GM13976 (cell line): ENCODE results near the gene EFNB1.
A peak's percentile ranks its signal among the peaks of the same experiment; 100 is the strongest.

ENCODE experiments used
- DNase-seq: peaks from one replicate; pipeline ENCODE4 v3.0.0; 2012; ENCODE audit warnings: low spot score
- in situ Hi-C: fragments of 300-500 bp; cut with MboI; formaldehyde crosslinking; loops from one replicate; pipeline ENCODE4 v1.12.0; 2022; ENCODE audit warnings: low sequenced_read_pairs, mixed read lengths, inconsistent platforms; ENCODE audit not compliant: unreplicated experiment
- TF ChIP-seq, protein P1 (sequence below): IDR thresholded peaks from 2 replicates; pipeline ENCODE4 v1.5.1; 2012; ENCODE audit warnings: borderline replicate concordance, mild to moderate bottlenecking; ENCODE audit not compliant: insufficient read depth; ENCODE audit errors: extremely low read depth, missing control alignments, control extremely low read depth

The EFNB1 gene

DNA sequence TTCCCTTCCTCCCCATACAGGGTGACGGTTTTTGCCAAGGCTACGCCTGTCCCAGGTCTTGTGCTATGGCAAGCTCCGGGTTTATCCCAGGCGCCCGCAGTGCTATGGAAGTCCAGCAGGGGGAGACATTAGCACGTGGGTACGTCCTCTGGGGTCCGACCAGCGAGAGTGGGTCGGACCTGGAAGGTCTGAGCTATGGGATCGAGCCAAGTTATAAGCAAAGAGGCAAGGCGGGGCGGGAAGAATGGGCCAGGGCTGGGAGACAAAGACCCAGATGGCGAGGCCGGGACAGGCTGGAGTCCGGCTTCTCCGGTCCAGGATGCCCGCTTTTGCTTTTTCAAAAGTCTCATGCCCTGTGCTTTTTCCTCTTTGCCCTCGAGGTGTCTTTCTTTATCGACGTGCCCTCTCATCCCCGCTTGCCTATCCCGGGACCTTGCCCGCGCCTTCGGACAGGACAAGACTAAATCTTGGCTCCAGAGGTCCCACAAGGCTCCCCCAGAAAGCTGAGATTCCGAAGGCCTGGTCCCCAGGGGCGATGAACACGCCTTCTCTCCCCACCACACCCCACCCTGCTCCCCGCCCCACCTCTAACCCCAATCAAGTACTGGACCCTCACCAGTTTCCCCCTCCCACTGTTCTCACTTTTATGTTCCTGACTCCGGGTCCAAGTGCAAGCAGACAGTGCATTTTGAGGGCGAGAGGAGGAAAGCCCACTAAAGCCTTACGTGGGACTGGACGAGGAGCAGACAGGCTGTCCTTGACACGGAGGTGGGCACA is 785 bp upstream of the EFNB1 start:
- in situ Hi-C loops: loop anchor here (10.0 kb wide), 2 partner anchors 397 to 457 kb away; no protein-coding TSS in a partner anchor
- TF ChIP-seq, protein P1, sequence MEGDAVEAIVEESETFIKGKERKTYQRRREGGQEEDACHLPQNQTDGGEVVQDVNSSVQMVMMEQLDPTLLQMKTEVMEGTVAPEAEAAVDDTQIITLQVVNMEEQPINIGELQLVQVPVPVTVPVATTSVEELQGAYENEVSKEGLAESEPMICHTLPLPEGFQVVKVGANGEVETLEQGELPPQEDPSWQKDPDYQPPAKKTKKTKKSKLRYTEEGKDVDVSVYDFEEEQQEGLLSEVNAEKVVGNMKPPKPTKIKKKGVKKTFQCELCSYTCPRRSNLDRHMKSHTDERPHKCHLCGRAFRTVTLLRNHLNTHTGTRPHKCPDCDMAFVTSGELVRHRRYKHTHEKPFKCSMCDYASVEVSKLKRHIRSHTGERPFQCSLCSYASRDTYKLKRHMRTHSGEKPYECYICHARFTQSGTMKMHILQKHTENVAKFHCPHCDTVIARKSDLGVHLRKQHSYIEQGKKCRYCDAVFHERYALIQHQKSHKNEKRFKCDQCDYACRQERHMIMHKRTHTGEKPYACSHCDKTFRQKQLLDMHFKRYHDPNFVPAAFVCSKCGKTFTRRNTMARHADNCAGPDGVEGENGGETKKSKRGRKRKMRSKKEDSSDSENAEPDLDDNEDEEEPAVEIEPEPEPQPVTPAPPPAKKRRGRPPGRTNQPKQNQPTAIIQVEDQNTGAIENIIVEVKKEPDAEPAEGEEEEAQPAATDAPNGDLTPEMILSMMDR: peak; percentile 72
- peak; percentile 65 for DNase-seq

DNA sequence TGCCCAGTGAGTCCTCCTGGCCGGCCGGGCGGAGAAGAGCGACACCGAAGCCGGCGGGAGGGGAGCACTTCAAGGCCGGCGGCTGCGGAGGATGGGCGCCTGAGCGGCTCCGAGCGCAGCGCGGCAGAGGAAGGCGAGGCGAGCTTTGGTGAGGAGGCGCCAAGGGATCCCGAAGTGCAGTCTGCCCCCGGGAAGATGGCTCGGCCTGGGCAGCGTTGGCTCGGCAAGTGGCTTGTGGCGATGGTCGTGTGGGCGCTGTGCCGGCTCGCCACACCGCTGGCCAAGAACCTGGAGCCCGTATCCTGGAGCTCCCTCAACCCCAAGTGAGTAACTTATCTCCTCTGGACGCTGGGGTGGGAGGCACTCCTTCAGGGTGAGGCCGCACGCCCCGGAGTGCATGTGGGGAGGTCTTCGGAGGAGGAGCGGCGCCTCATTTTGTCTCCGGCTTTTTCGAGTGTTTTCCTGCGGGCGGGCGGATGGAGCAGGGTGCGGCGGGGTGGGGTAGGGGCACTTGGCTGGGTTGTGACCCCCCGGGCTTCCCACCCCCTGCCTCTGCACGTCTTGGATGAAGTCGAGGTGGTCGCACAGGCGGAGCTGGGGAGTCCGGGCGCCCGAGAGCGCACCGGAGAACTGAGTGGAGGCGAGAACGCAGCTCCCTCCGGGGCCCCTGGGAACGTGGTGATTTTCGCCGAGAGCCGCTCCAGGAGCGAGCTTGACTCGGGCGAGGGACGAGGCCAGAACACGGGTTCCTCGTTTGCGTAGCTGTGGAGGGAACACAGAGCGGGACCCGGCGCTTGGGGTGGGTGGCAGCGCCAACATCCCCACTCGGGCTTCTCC is 979 bp downstream of the EFNB1 start:
- TF ChIP-seq, protein P1: no peak
- DNase-seq: no peak
- in situ Hi-C loops: loop anchor here (10.0 kb wide), 2 partner anchors 395 to 455 kb away; no protein-coding TSS in a partner anchor

DNA sequence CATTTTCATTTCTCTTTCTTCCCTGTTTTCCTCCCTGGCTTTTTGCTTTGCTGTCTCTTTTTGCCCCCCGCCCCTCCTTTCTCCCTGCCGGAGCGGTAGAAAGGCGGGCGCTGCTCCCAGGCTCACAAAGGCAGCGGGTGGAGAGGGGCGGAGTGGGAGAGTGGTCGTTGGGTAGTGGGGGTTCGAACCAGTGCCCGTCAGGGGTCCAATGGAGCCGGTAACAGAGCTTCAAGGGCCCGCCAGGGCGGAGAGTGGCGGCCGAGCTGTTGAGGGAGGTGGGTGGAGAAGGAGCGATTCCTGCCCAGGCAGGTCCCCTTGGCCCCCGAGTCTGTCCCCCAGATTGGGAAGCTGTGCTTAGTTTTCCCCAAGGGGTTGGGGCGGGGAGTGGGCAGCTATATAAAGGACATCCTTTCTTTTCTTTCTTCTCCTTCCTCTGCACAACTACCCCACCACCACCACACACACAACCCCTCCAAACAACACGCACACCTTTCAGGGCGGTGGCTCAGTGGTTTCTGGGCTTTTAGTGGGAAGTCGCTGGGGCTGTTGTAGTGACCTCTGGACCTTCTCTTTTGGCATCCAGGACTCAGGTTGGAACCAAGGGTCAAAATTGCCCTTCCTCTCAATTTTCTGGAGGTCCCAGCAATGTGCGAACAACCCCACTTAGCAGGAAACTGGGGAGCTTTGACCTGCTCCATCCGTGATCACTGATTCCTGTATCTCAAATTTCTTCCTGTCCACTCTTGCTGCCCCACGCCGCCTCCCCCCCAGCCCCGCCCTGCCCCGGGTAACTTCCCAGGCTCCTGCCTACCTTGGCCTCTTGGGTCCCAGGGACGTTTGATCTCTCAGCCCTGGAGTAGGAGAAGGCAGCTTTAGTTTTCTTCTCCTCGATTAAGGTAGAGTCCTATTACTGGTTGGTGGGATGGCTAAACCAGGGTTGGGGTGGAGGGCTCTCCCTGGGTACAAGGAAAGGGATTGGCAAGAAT is 1.9 kb downstream of the EFNB1 start:
- no peak for DNase-seq
- TF ChIP-seq, protein P1: no peak
- in situ Hi-C loops: no loop called here

DNA sequence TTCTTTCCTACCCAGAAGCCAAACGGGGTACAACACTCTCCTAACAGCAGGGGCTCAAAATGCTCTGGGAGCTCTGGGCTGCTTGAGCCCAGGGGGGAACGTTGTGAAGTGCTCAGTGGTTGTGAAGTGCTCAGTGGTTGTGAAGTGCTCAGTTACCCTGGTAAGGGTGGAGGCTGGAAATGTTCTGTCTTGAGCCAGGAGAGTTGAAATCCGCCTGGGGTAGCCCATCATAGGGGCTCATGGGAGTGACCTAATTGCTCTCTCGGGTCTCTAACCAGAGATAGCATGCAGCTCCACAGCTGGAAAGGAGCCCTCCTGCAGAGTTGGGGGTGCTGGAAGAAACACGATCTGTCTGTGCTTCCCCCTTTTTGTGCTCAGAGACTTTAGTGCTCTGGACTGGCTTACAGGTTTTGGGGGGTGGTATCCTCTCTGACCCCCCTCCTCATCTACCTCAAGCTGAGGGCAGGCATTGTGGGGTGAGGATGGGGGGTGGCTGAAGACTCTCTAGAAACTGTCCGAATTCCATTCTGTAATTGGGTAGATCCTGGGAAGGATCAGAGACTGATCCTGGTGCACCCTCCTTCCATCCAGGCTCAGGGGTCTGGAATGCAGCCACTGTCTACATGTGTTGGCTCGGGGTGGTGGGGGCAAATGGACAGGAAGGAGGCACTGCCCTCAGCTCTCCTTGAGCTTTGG is 2.7 kb downstream of the EFNB1 start:
- TF ChIP-seq, protein P1: no peak
- no peak for DNase-seq
- in situ Hi-C loops: no loop called here

DNA sequence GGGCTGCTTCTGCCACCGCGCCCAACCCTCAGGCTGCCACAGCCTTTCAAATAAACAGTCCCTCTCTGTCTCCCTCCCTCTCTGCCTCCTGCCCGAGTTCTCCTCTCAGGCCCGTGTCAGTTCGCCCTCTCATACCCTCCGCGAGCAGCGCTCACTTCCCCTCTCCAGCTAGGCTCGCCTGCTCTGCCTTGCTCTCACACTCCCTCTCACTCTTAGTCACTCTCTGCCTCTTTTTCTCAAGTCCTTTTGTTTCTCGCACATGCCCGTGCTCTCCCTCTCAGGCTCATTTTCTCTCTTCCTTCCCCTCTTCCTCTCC is 3.2 kb downstream of the EFNB1 start:
- in situ Hi-C loops: no loop called here
- TF ChIP-seq, protein P1: no peak
- peak; percentile 66 for DNase-seq
